ENCODE measurements around the gene ZNF341. TPM values are rescaled to one million over a fixed set of nuclear protein-coding genes. Genes with fewer than 3 reads are reported as not detected.

ZNF341 gene
- total and polyA plus RNA-seq, 3 experiments from 2014 or later, result 2.6 to 5.0 (median 4.5) TPM

- Mint-ChIP-seq H3K27ac (no peak overlapping the region), H3K9me3 (no peaks in the 10 kb centered on the region), H3K27me3 (no peaks in the 10 kb centered on the region), H3K4me1 (peaks cover 0 to 6% (median 6%) of the 10 kb centered on the region in 3 donors), H3K36me3 (peaks cover 7 to 48% (median 10%) of the 10 kb centered on the region in 3 donors), H3K4me3 (no peak overlapping the region)
- Histone ChIP-seq H3K27ac (ENCODE audit: low read depth, low read length) (no peak overlapping the region), H3K4me1 (ENCODE audit: insufficient read depth, low read length) (no peaks in the 10 kb centered on the region), H3K4me3 (ENCODE audit: low read length) (no peak overlapping the region), H3K9me3 (ENCODE audit: low read length) (no peaks in the 10 kb centered on the region), H3K36me3 (ENCODE audit: insufficient read depth, low read length) (no peaks in the 10 kb centered on the region), H3K27me3 (ENCODE audit: insufficient read depth, low read length, poor library complexity, severe bottlenecking) (no peaks in the 10 kb centered on the region)
- ChIA-PET POLR2A (no interaction called here), CTCF (no interaction called here)
- DNase-seq, result no peak
Measured at GRCh38 chr20:33769043-33769442, 37.2 kb downstream of the ZNF341 start.

- Mint-ChIP-seq H3K4me3 (no peak overlapping the region), H3K4me1 (peaks cover 0 to 6% (median 6%) of the 10 kb centered on the region in 3 donors), H3K27ac (no peak overlapping the region), H3K27me3 (no peaks in the 10 kb centered on the region), H3K36me3 (peaks cover 7 to 48% (median 13%) of the 10 kb centered on the region in 3 donors), H3K9me3 (no peaks in the 10 kb centered on the region)
- no peak for DNase-seq
- no peaks in the 10 kb centered on the region for H3K4me1 ChIP-seq (ENCODE audit: insufficient read depth, low read length)
- CTCF ChIA-PET, result no interaction called here
- POLR2A ChIA-PET, result no interaction called here
- H3K27ac ChIP-seq (ENCODE audit: low read depth, low read length), result no peak overlapping the region
- no peaks in the 10 kb centered on the region for H3K27me3 ChIP-seq (ENCODE audit: insufficient read depth, low read length, poor library complexity, severe bottlenecking)
- H3K36me3 ChIP-seq (ENCODE audit: insufficient read depth, low read length), result no peaks in the 10 kb centered on the region
- H3K4me3 ChIP-seq (ENCODE audit: low read length), result no peak overlapping the region
- no peaks in the 10 kb centered on the region for H3K9me3 ChIP-seq (ENCODE audit: low read length)
Measured at GRCh38 chr20:33770005-33770404, 38.2 kb downstream of the ZNF341 start.

GRCh38 chr20:33771938-33772337 lies 40.1 kb downstream of the ZNF341 start:
- Histone ChIP-seq H3K9me3 (ENCODE audit: low read length) (no peaks in the 10 kb centered on the region), H3K27ac (ENCODE audit: low read depth, low read length) (no peak overlapping the region), H3K4me3 (ENCODE audit: low read length) (no peak overlapping the region), H3K27me3 (ENCODE audit: insufficient read depth, low read length, poor library complexity, severe bottlenecking) (no peaks in the 10 kb centered on the region), H3K4me1 (ENCODE audit: insufficient read depth, low read length) (no peaks in the 10 kb centered on the region), H3K36me3 (ENCODE audit: insufficient read depth, low read length) (no peaks in the 10 kb centered on the region)
- Mint-ChIP-seq H3K27ac (peak overlapping the region in 2 of 8 donors; percentile 14 to 74), H3K9me3 (no peaks in the 10 kb centered on the region), H3K4me3 (no peak overlapping the region), H3K36me3 (peaks cover 4 to 40% (median 11%) of the 10 kb centered on the region in 3 donors), H3K4me1 (peaks cover 0 to 6% (median 6%) of the 10 kb centered on the region in 3 donors), H3K27me3 (no peaks in the 10 kb centered on the region)
- CTCF ChIA-PET, result no interaction called here
- POLR2A ChIA-PET, result no interaction called here
- DNase-seq, result no peak

DNA sequence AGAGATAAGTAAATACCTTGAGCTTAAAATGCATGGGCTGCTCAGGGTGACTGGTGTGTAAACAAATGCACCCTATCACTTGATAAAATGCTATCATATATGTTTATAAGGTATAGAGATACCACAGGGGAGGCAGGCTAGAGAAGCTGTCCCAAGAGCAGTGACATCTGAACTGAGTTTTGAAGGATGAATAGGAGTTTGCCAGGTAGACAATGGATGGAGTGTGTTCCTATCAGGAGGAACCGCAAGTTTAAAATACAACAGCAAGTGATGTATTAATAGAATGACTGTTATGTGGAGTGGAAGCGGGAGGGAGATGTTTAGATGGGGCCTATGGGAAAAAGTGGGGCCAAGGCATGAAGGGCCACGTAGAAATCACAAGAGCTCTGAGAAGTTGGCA lies 40.6 kb downstream of the ZNF341 start:
- ChIA-PET CTCF (no interaction called here), POLR2A (no interaction called here)
- Histone ChIP-seq H3K4me1 (ENCODE audit: insufficient read depth, low read length) (no peaks in the 10 kb centered on the region), H3K36me3 (ENCODE audit: insufficient read depth, low read length) (no peaks in the 10 kb centered on the region), H3K9me3 (ENCODE audit: low read length) (no peaks in the 10 kb centered on the region), H3K4me3 (ENCODE audit: low read length) (no peak overlapping the region), H3K27ac (ENCODE audit: low read depth, low read length) (no peak overlapping the region), H3K27me3 (ENCODE audit: insufficient read depth, low read length, poor library complexity, severe bottlenecking) (no peaks in the 10 kb centered on the region)
- Mint-ChIP-seq H3K4me3 (no peak overlapping the region), H3K4me1 (peaks cover 0 to 6% (median 6%) of the 10 kb centered on the region in 3 donors), H3K36me3 (peaks cover 4 to 36% (median 11%) of the 10 kb centered on the region in 3 donors), H3K27ac (peak overlapping the region in 2 of 8 donors; percentile 1 to 2), H3K9me3 (no peaks in the 10 kb centered on the region), H3K27me3 (no peaks in the 10 kb centered on the region)
- no peak for DNase-seq

DNA sequence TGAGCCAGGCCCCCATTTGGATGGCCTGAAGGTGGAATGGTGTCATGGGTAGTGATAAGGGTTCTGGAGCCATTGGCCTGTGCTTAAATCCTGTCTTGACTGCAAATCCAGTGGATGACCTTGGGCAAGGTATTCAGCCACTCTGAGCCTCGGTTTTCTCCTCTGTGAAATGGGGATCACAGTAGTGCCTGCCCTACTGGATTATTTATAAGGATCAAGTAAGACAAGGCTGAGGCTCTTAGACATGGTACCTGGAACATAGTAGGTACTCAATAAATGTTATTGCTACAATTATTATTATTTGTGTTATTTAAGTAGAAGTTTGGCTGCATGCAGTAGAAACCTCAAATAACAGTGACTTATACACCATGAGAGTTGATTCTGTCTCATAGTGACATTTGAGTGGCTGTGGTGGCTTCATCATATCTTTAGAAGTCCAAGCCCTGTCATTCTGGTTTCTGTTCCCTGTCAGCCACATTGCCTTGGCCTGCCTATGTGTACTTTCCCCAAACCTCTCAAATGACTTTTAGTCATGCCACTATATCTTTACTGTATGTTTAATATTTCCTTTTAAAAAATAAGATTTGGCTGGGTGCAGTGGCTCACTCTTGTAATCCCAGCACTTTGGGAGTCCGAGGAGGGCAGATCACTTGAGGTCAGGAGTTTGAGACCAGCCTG lies 41.8 kb downstream of the ZNF341 start:
- CTCF ChIA-PET, result no interaction called here
- POLR2A ChIA-PET, result interaction anchor here (0.6 kb wide), 1 partner anchor 10 kb away, joined by 4 read pairs; no protein-coding TSS in a partner anchor
- DNase-seq, result no peak
- peaks cover 4 to 30% (median 11%) of the 10 kb centered on the region in 3 donors for H3K36me3 Mint-ChIP-seq
- Histone ChIP-seq H3K4me1 (ENCODE audit: insufficient read depth, low read length) (no peaks in the 10 kb centered on the region), H3K9me3 (ENCODE audit: low read length) (no peaks in the 10 kb centered on the region), H3K36me3 (ENCODE audit: insufficient read depth, low read length) (no peaks in the 10 kb centered on the region), H3K27me3 (ENCODE audit: insufficient read depth, low read length, poor library complexity, severe bottlenecking) (no peaks in the 10 kb centered on the region), H3K4me3 (ENCODE audit: low read length) (no peak overlapping the region), H3K27ac (ENCODE audit: low read depth, low read length) (no peak overlapping the region)
- no peaks in the 10 kb centered on the region for H3K9me3 Mint-ChIP-seq
- peaks cover under 1 to 15% (median 13%) of the 10 kb centered on the region in 3 donors for H3K4me1 Mint-ChIP-seq
- H3K27ac Mint-ChIP-seq, result no peak overlapping the region
- H3K4me3 Mint-ChIP-seq, result no peak overlapping the region
- no peaks in the 10 kb centered on the region for H3K27me3 Mint-ChIP-seq

DNA sequence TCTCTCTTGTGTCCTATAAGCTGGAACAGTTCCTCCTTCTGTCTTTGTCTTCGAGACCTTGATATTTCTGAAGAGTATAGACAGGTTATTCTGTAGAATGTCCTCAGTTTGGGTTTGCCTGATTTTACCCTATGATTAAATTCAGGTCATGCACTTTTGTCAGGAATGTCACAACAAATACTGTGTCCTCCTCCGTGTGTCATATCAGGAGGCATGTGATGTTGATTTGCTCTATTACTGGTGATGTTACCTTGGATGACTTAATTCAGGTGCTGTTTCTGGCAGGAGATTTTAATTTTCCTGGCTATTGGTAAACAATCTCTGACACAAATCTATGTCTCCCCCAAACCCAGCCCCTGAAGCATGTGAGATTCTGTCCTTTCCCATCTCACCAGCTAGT lies 46.0 kb downstream of the ZNF341 start:
- Mint-ChIP-seq H3K36me3 (peaks cover 0 to 11% (median 11%) of the 10 kb centered on the region in 3 donors), H3K4me3 (no peak overlapping the region), H3K4me1 (peaks cover 6 to 37% (median 20%) of the 10 kb centered on the region in 3 donors), H3K27me3 (no peaks in the 10 kb centered on the region), H3K9me3 (no peaks in the 10 kb centered on the region), H3K27ac (peak overlapping the region in 4 of 8 donors; percentile 58 to 85 (median 66))
- Histone ChIP-seq H3K9me3 (ENCODE audit: low read length) (no peaks in the 10 kb centered on the region), H3K27ac (ENCODE audit: low read depth, low read length) (no peak overlapping the region), H3K27me3 (ENCODE audit: insufficient read depth, low read length, poor library complexity, severe bottlenecking) (no peaks in the 10 kb centered on the region), H3K4me3 (ENCODE audit: low read length) (no peak overlapping the region), H3K36me3 (ENCODE audit: insufficient read depth, low read length) (no peaks in the 10 kb centered on the region), H3K4me1 (ENCODE audit: insufficient read depth, low read length) (no peaks in the 10 kb centered on the region)
- POLR2A ChIA-PET, result no interaction called here
- DNase-seq, result no peak
- CTCF ChIA-PET, result no interaction called here

DNA sequence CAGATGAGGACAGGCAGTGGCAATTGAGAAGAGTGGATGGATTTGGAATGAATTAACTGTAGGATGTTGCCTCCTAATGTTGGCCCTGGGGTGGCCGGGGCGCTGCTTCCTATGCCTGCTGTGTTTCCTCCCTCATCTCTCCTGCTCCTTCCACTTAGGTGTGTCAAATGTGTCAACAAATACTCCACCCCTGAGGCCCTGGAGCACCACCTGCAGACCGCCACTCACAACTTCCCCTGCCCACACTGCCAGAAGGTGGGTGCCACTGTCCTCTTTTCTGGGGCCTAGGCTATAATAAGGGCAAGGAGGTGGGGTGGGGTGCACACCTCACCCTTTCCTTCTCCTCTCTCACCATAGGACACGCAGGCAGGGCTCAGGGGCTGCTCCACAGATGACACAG lies 49.3 kb downstream of the ZNF341 start:
- Mint-ChIP-seq H3K9me3 (no peaks in the 10 kb centered on the region), H3K27me3 (no peaks in the 10 kb centered on the region), H3K36me3 (peaks cover 0 to 9% (median 5%) of the 10 kb centered on the region in 3 donors), H3K4me3 (no peak overlapping the region), H3K4me1 (peaks cover 10 to 57% (median 34%) of the 10 kb centered on the region in 3 donors), H3K27ac (peak overlapping the region in 2 of 8 donors; percentile 8 to 12)
- no peak for DNase-seq
- CTCF ChIA-PET, result no interaction called here
- Histone ChIP-seq H3K4me1 (ENCODE audit: insufficient read depth, low read length) (no peaks in the 10 kb centered on the region), H3K27me3 (ENCODE audit: insufficient read depth, low read length, poor library complexity, severe bottlenecking) (no peaks in the 10 kb centered on the region), H3K36me3 (ENCODE audit: insufficient read depth, low read length) (no peaks in the 10 kb centered on the region), H3K4me3 (ENCODE audit: low read length) (no peak overlapping the region), H3K27ac (ENCODE audit: low read depth, low read length) (no peak overlapping the region), H3K9me3 (ENCODE audit: low read length) (no peaks in the 10 kb centered on the region)
- POLR2A ChIA-PET, result no interaction called here

- no peaks in the 10 kb centered on the region for H3K4me1 ChIP-seq (ENCODE audit: insufficient read depth, low read length)
Measured at GRCh38 chr20:33781945-33782344, 50.1 kb downstream of the ZNF341 start.

More at GRCh38 chr20:33781945-33782344, 50.1 kb downstream of the ZNF341 start:
- Histone ChIP-seq H3K4me3 (ENCODE audit: low read length) (no peak overlapping the region), H3K9me3 (ENCODE audit: low read length) (no peaks in the 10 kb centered on the region), H3K27ac (ENCODE audit: low read depth, low read length) (no peak overlapping the region), H3K36me3 (ENCODE audit: insufficient read depth, low read length) (no peaks in the 10 kb centered on the region), H3K27me3 (ENCODE audit: insufficient read depth, low read length, poor library complexity, severe bottlenecking) (no peaks in the 10 kb centered on the region)
- Mint-ChIP-seq H3K36me3 (peaks cover 0 to 9% (median 5%) of the 10 kb centered on the region in 3 donors), H3K4me3 (no peak overlapping the region), H3K27me3 (no peaks in the 10 kb centered on the region), H3K4me1 (peaks cover 13 to 65% (median 40%) of the 10 kb centered on the region in 3 donors), H3K27ac (peak overlapping the region in 2 of 8 donors; percentile 35 to 52), H3K9me3 (no peaks in the 10 kb centered on the region)
- POLR2A ChIA-PET, result no interaction called here
- CTCF ChIA-PET, result interaction anchor here (0.7 to 1.9 kb wide), 2 partner anchors 10 to 1154 kb away, joined by 3 to 8 read pairs; no protein-coding TSS in a partner anchor
- no peak for DNase-seq

Measured in CD8-positive, alpha-beta memory T cell (primary cell).